22Rv1 (cell line): ENCODE results near the gene EVA1C.
"Not testable (repeated sequence)": the region's sequence is repeated elsewhere in the genome, so short reads cannot be mapped to it uniquely, and the experiment has no call there.

Source experiments
- H3K27ac ChIP-seq: fragments of 450-650 bp; 2 replicates; pipeline ENCODE4 v1.5.1; 2017
- CTCF ChIP-seq: fragments of 450-650 bp; IDR thresholded peaks from 2 replicates; pipeline ENCODE4 v1.5.1; 2017; ENCODE audit warnings: mild to moderate bottlenecking
- ZFX ChIP-seq: fragments of 450-650 bp; IDR thresholded peaks from 2 replicates; pipeline ENCODE4 v1.6.1; 2017; ENCODE audit warnings: antibody characterized with exemption, borderline replicate concordance

The EVA1C gene

GRCh38 chr21:32496568-32496967 is 84.1 kb downstream of the EVA1C start:
- no peak overlapping the region for H3K27ac ChIP-seq
- TF ChIP-seq ZFX (no peak), CTCF (no peak)

GRCh38 chr21:32499249-32500055 is 86.9 kb downstream of the EVA1C start:
- no peak for TF ChIP-seq ZFX
- TF ChIP-seq CTCF: no peak
- H3K27ac ChIP-seq: no peak overlapping the region

- H3K27ac ChIP-seq: not testable (repeated sequence)
Observed at GRCh38 chr21:32503641-32504040, 91.1 kb downstream of the EVA1C start.

DNA sequence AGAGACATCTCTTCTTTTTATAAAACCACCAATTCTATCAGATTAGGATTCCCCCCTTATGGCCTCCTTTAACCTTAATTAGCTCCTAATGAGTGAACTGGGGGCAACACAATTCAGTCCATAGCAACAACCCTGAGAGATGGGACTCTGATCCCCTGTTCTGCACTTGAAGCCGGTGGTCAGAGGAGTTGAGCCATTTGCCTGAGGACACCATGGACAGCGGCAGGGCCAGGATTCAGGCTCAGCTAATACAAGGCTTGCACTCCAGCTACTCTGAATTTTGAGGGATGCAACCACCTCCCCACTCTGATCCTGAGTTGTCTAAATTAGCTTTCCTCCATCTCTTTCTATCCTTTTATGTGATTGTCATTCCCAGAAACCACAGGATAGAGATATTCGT is 93.3 kb downstream of the EVA1C start:
- not testable (repeated sequence) for H3K27ac ChIP-seq

GRCh38 chr21:32506411-32506965 is 94.0 kb downstream of the EVA1C start:
- H3K27ac ChIP-seq: not testable (repeated sequence)

DNA sequence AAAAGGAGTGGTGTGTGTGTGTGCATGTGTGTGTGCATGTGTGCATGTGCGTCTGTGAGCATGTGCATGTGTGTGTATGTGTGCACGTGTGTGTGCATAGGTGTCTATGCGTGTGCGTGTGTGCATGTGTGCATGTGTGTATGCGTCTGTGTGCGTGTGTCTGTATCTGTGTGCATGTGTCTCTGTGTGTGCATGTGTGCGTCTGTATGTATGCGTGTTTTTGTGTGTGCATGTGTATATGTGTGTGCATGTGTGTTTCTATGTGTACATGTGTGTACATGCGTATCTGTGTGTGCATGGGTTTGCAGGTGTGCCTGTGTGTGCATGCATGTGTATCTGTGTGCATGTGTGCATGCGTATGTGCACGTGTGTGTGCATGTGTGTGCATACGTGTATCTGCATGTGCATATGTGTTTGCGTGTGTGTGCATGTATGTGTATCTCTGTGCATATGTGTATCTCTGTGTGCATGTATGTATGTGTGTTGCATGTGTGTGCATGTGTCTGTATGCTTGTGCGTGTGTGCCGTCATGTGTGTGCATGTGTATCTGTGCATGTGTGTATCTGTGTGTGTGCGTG is 94.9 kb downstream of the EVA1C start:
- no peak overlapping the region for H3K27ac ChIP-seq
- TF ChIP-seq ZFX (no peak), CTCF (no peak)

- H3K27ac ChIP-seq: not testable (repeated sequence)
Observed at GRCh38 chr21:32508036-32508435, 95.5 kb downstream of the EVA1C start.

DNA sequence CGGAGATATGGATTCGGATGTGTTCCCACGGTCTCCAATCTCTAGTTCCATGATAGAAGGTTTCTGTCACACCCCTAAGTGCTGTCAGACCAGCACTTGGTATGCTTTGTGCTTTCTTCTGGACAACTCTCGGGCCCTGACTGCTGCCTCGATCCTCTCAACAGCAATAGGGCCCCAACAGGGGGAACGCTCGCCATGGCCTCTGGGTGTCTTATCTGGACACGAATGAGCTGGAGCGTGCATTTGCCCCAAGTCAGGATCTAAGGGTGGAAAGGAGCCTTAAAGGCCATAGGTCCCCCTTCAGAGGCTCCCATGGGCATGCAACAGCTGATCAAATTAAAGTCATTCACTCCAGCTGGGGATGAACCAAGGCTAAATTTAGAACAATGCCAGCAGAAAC is 96.1 kb downstream of the EVA1C start:
- TF ChIP-seq CTCF (no peak), ZFX (no peak)
- no peak overlapping the region for H3K27ac ChIP-seq

GRCh38 chr21:32508975-32509374 is 96.5 kb downstream of the EVA1C start:
- H3K27ac ChIP-seq: not testable (repeated sequence)

- H3K27ac ChIP-seq: no peak overlapping the region
- TF ChIP-seq ZFX (no peak), CTCF (no peak)
Observed at GRCh38 chr21:32514275-32515055, 102.0 kb downstream of the EVA1C start.
